Type B pancreatic cell (in vitro differentiated cells): Measurements from ENCODE around the gene TRANK1. TPM values are rescaled to one million over a fixed set of nuclear protein-coding genes. Genes with fewer than 3 reads are reported as not detected.
"Not testable (repeated sequence)": the region's sequence is repeated elsewhere in the genome, so short reads cannot be mapped to it uniquely, and the experiment has no call there.

Experiments
- DNase-seq: peaks from one replicate; pipeline ENCODE4 v3.0.0; 2021; ENCODE audit warnings: mixed read lengths; ENCODE audit not compliant: unreplicated experiment; ENCODE audit errors: extremely low spot score
- H3K27ac Mint-ChIP-seq: 2 replicates; pipeline ENCODE4 v1.8.0; 2021; ENCODE audit warnings: mild to moderate bottlenecking, mixed read lengths
- H3K27me3 Mint-ChIP-seq: 2 replicates; pipeline ENCODE4 v1.8.0; 2021; ENCODE audit warnings: mixed read lengths
- H3K36me3 Mint-ChIP-seq: 2 replicates; pipeline ENCODE4 v1.8.0; 2021; ENCODE audit warnings: mixed read lengths
- H3K4me1 Mint-ChIP-seq: one replicate; pipeline ENCODE4 v1.8.0; 2021; ENCODE audit warnings: mixed read lengths; ENCODE audit not compliant: unreplicated experiment
- H3K4me3 Mint-ChIP-seq: 2 replicates; pipeline ENCODE4 v1.8.0; 2021; ENCODE audit warnings: mild to moderate bottlenecking, mixed read lengths
- H3K9me3 Mint-ChIP-seq: 2 replicates; pipeline ENCODE4 v1.8.0; 2021; ENCODE audit warnings: mixed read lengths
- total RNA-seq: library from RNA; stranded (reverse); gene quantifications from 2 replicates; pipeline ENCODE4 v1.2.1, GENCODE V29; 2021; ENCODE audit warnings: low replicate concordance
- TF ChIP-seq, protein P1 (sequence below): fragments of 200-600 bp; sonication (generic); conservative IDR thresholded peaks from 2 replicates; pipeline ENCODE4 v1.5.0; 2021; ENCODE audit warnings: antibody characterized with exemption, mild to moderate bottlenecking

The TRANK1 gene
- total RNA-seq, 1 donor from 2014 or later = 18.0 TPM

DNA sequence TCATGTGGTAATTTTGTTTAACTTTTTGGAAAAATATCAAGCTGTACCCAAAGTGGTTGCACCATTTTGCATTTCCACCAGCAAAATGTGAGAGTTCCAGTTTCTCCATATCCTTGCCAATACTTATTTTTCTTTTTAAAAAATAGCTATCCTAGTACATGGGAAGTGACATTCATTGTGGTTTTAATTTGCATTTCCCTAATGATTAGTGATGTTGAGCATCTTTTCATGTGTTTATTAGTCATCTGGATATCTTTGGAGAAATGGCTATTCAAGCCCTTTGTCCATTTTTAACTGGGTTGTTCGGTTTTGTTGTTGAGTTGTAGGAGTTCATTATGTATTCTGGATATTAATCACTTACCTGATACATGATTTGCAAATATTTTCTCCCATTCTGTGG lies 19.5 kb upstream of the TRANK1 start:
- DNase-seq = no peak
- Mint-ChIP-seq H3K36me3 (no peaks in the 10 kb centered on the region), H3K27me3 (no peaks in the 10 kb centered on the region), H3K27ac (no peak overlapping the region), H3K4me1 (peaks cover 13% of the 10 kb centered on the region), H3K9me3 (no peaks in the 10 kb centered on the region), H3K4me3 (no peak overlapping the region)
- TF ChIP-seq, protein P1, sequence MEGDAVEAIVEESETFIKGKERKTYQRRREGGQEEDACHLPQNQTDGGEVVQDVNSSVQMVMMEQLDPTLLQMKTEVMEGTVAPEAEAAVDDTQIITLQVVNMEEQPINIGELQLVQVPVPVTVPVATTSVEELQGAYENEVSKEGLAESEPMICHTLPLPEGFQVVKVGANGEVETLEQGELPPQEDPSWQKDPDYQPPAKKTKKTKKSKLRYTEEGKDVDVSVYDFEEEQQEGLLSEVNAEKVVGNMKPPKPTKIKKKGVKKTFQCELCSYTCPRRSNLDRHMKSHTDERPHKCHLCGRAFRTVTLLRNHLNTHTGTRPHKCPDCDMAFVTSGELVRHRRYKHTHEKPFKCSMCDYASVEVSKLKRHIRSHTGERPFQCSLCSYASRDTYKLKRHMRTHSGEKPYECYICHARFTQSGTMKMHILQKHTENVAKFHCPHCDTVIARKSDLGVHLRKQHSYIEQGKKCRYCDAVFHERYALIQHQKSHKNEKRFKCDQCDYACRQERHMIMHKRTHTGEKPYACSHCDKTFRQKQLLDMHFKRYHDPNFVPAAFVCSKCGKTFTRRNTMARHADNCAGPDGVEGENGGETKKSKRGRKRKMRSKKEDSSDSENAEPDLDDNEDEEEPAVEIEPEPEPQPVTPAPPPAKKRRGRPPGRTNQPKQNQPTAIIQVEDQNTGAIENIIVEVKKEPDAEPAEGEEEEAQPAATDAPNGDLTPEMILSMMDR = no peak

DNA sequence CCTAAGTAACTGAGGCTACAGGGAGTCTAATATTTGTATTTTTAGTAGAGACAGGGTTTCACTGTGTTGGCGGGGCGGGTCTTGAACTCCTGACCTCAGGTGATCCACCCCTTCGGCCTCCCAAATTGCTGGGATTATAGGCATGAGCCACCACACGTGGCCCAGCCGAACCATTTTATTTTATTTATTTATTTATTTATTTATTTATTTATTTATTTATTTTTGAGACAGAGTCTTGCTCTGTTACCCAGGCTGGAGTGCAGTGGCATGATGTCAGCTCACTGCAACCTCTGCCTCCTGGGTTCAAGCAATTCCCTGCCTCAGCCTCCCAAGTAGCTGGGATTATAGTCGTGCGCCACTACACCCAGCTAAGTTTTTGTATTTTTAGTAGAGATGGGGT lies 18.2 kb upstream of the TRANK1 start:
- not testable (repeated sequence) for DNase-seq, H3K9me3 Mint-ChIP-seq, H3K4me3 Mint-ChIP-seq, H3K27me3 Mint-ChIP-seq, H3K36me3 Mint-ChIP-seq, H3K27ac Mint-ChIP-seq
- H3K4me1 Mint-ChIP-seq = peaks cover 13% of the 10 kb centered on the region

DNA sequence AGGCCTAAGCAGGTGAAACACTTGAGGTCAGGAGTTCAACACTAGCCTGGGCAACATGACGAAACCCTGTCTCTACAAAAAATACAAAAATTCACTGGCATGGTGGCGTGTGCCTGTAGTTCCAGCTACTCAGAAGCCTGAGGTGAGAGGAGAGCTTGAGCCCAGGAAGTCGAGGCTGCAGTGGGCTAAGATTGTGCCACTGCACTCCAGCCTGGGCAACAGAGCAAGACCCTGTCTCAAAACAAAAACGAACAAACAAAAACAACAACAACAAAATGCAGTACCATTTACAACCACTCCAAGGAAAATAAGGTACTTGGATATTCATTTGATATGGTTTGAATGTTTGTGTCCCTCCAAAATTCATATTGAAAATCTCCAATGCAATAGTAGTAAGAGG lies 15.6 kb upstream of the TRANK1 start:
- Mint-ChIP-seq H3K9me3 (no peaks in the 10 kb centered on the region), H3K4me1 (peaks cover 11% of the 10 kb centered on the region), H3K36me3 (no peaks in the 10 kb centered on the region), H3K27ac (no peak overlapping the region), H3K27me3 (no peaks in the 10 kb centered on the region), H3K4me3 (no peak overlapping the region)
- TF ChIP-seq, protein P1 = peak; percentile 32
- DNase-seq = peak; percentile 18

DNA sequence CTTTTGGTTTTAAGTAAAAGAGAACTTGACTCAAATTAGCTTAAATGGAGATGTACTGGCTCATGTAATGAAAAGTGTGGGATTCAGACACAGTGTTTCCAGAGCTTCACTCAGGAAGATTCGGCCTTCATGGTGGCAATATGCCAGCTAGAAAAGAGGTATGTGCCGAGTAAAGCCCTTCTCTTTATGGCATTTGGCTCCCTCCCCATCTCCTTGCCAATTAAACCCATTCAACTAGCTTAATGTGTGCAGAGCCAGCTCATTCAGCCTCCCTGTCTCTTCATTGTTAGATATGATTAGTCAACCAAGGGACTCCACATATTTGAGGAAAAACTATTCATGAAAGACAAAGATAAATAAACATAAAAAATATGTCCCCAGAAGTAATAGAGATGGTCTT lies 15.0 kb upstream of the TRANK1 start:
- H3K4me1 Mint-ChIP-seq = peaks cover 5% of the 10 kb centered on the region
- TF ChIP-seq, protein P1 = no peak
- H3K27me3 Mint-ChIP-seq = no peaks in the 10 kb centered on the region
- no peaks in the 10 kb centered on the region for H3K36me3 Mint-ChIP-seq
- no peak overlapping the region for H3K27ac Mint-ChIP-seq
- H3K4me3 Mint-ChIP-seq = no peak overlapping the region
- no peaks in the 10 kb centered on the region for H3K9me3 Mint-ChIP-seq
- DNase-seq = no peak

DNA sequence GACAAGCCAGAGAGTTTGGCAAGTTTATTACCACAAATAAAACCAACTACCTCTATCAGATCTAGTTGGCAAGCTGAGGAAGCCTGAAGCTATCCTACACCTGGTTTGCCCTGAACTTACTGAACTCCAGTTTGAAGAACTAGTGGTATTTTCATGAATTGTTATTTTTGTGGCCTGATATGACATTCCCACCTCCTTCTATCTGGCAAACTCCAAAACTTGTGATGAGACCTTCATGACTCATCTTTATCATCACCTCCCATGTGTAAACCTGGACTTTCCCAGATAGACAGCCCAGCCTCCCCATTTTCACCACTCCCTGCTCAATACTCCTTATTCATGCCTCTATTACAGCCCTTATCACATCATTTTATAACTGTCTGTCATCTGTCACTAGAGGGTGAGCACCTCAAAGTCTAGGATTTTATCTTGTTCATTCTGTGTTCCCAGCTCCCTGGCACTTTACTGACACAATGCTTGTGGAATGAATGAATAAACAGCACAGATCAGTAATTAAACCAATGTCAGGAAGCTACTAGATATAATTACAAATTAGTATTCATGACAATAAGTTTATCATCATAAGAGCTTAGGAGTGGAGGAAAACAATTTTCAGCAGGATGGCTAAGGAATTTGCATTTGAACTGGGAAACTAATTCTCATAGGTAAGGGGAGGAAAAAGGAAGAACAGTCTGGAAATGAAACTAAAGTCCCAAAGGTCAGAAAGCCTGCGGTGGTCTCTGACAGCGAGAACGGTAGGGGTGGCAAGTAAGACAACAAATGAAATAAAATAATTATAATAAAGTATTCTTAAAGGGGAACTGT lies 13.2 kb upstream of the TRANK1 start:
- no peaks in the 10 kb centered on the region for H3K9me3 Mint-ChIP-seq
- H3K27ac Mint-ChIP-seq = peak overlapping the region; percentile 14
- TF ChIP-seq, protein P1 = no peak
- no peaks in the 10 kb centered on the region for H3K27me3 Mint-ChIP-seq
- H3K4me3 Mint-ChIP-seq = no peak overlapping the region
- DNase-seq = no peak
- H3K4me1 Mint-ChIP-seq = peaks cover 5% of the 10 kb centered on the region
- H3K36me3 Mint-ChIP-seq = no peaks in the 10 kb centered on the region

DNA sequence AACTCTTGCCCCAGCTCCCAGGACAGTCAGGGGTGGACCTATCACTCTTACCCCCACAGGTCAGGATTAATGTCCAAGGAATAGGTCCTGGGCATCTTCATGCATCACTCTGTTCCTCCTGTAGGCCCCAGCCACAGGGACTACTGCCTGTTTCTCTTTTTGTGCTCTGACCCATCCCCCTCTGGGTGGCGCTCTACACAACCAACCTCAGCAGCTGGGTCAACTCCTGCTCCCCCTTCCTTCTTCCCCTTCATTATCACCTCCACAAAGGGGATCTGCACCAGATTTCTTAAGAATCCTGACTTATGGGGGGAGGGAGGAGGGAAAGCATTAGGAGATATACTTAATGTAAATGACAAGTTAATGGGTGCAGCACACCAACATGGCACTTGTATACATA lies 12.2 kb upstream of the TRANK1 start:
- H3K4me1 Mint-ChIP-seq = peaks cover 5% of the 10 kb centered on the region
- no peak overlapping the region for H3K27ac Mint-ChIP-seq
- TF ChIP-seq, protein P1 = no peak
- H3K4me3 Mint-ChIP-seq = no peak overlapping the region
- H3K9me3 Mint-ChIP-seq = no peaks in the 10 kb centered on the region
- no peaks in the 10 kb centered on the region for H3K27me3 Mint-ChIP-seq
- no peaks in the 10 kb centered on the region for H3K36me3 Mint-ChIP-seq
- DNase-seq = no peak
